Measurements from ENCODE around the gene TNFRSF14.

The TNFRSF14 gene

GRCh38 chr1:2604844-2605508 is 48.8 kb downstream of the TNFRSF14 start:
- no peak for DNase-seq

DNA sequence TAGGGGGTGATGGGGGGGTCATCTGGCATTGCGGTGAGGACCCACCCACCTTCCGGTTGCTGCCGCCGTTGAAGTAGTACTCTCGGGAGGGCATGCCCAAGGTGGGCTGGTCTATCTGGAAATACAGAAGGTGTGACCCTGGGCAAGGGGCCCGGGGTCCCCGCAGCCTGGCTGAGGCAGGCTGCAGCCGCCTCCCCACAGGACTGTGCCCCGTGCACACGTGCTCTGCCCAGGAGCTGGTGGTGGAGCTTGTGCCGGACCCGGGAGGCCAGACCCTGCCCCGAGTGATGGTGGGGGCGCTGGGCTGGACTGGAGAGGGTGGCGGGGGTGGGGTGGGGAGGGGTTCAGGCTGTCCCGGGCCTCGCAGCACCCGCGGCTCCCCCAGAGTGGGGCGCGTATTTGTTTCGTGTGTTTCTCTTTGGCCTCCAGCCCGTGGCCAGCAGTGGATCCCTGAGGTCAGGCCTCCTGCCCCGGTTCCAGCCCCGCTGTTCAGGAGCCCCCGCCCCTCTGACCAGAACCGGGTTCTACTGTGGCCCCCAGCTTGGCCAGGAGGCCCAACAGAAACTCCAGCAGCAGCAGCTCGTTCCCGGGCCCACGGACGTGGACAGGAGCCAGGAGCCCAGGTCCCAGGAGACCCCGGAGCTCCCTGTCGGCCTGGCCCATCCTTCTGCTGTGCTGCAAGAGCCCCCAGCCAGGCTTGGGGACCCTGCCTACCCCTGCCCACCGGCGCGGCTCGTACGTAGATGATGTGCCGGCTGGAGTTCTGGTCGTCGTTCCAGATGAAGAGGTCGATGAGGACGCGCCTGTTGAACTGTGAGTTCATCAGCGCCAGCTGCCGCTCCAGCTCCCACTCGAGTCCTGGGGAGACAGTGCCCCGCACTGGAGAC is 49.6 kb downstream of the TNFRSF14 start:
- DNase-seq: no peak

GRCh38 chr1:2606396-2606880 is 50.3 kb downstream of the TNFRSF14 start:
- no peak for DNase-seq

- no peak for DNase-seq
Observed at GRCh38 chr1:2606881-2607621, 50.9 kb downstream of the TNFRSF14 start.

GRCh38 chr1:2607641-2608091 is 51.5 kb downstream of the TNFRSF14 start:
- no peak for DNase-seq

- no peak for DNase-seq
Observed at GRCh38 chr1:2609319-2610035, 53.3 kb downstream of the TNFRSF14 start.

GRCh38 chr1:2610036-2610959 is 54.1 kb downstream of the TNFRSF14 start:
- no peak for DNase-seq

GRCh38 chr1:2611031-2611501 is 54.9 kb downstream of the TNFRSF14 start:
- DNase-seq: no peak

DNA sequence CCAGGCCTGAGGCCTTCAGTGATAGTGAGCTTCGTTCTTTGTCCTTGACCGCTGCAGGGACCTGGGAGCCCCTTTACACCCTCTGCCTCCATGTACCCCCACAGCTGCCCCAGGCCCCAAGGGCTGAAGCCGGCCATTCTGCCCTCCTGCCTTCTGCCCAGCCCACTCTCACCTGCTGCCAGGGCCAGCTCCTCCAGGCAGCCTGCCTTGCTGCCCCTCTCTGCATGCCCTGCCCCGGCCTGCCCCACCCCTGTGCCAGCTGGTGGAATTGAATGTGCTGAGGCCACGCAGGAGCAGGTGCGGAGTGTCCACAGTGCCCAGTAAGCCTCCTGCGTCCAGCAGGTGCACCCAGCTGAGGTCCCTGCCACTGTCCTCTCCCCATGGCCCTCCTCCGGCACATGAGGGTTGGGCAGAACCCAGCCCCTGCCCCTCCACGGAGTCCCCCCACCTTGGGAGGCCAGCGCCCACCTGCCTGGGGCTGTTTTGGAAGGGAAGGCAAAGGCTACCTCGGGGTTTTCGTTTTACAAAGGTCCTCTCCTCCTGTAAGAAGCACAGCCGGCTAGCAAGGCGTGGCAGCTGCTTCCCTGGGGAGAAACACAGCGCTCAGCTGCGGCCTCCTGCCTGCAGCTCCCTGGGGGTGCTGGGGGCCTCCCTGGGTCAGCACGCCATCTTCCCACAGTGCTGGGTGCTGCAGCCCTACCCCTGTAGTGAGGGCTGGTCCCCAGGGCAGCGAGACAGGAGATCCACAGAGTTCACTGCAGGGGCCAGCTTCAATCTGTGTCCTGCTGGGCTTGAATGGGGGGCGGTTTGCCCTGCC is 55.7 kb downstream of the TNFRSF14 start:
- DNase-seq: no peak

- DNase-seq: no peak
Observed at GRCh38 chr1:2612591-2613365, 56.6 kb downstream of the TNFRSF14 start.
